ENCODE data around the gene DNM2.

DNM2 gene

DNA sequence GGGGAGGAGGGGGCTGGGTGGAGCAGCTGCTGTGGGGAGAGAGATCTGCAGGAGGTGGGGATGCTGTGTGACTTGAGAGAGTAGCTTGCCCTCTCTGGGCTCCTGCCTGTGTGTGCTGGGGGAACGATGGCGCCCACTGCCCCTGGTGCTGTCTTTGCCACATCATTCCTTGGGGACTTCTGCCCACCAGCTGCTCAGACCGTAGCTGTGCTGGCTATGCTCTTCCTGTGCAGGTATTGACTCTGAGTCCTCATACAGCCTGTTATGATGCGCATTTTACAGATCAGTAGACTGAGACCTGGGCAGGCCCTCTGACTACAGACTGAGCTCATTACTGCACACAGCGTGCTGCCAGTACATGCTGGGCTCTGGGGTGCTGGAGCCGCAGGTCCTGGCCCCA is 51.1 kb downstream of the DNM2 start:
- Histone ChIP-seq H3K4me3 (replicated peaks; ENCODE audit: insufficient read depth, low read length) (no peak overlapping the region), H3K27me3 (ENCODE audit: insufficient read depth, poor library complexity, severe bottlenecking) (no peaks in the 10 kb centered on the region), H3K27ac (replicated peaks) (no peak overlapping the region)
- DNase-seq (ENCODE audit: low read depth in 1 of 2, low spot score in 1 of 2) = no peak
- TF ChIP-seq SPI1 (IDR thresholded peaks at IDR 0.05; ENCODE audit: borderline replicate concordance, low read depth) (no peak), REST (IDR thresholded peaks at IDR 0.05; ENCODE audit: insufficient replicate concordance, low read depth) (no peak), GABPA (IDR thresholded peaks at IDR 0.05; ENCODE audit: low read depth) (no peak), POLR2AphosphoS5 (IDR thresholded peaks at IDR 0.05; ENCODE audit: low read depth) (no peak)
- TF ChIP-seq, protein P1, sequence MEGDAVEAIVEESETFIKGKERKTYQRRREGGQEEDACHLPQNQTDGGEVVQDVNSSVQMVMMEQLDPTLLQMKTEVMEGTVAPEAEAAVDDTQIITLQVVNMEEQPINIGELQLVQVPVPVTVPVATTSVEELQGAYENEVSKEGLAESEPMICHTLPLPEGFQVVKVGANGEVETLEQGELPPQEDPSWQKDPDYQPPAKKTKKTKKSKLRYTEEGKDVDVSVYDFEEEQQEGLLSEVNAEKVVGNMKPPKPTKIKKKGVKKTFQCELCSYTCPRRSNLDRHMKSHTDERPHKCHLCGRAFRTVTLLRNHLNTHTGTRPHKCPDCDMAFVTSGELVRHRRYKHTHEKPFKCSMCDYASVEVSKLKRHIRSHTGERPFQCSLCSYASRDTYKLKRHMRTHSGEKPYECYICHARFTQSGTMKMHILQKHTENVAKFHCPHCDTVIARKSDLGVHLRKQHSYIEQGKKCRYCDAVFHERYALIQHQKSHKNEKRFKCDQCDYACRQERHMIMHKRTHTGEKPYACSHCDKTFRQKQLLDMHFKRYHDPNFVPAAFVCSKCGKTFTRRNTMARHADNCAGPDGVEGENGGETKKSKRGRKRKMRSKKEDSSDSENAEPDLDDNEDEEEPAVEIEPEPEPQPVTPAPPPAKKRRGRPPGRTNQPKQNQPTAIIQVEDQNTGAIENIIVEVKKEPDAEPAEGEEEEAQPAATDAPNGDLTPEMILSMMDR (IDR thresholded peaks at IDR 0.05; ENCODE audit: insufficient read depth, low read length) = no peak

GRCh38 chr19:10769533-10770491 is 51.9 kb downstream of the DNM2 start:
- no peak for DNase-seq (ENCODE audit: low read depth in 1 of 2, low spot score in 1 of 2)
- H3K27me3 ChIP-seq (ENCODE audit: insufficient read depth, poor library complexity, severe bottlenecking) = no peaks in the 10 kb centered on the region
- H3K27ac ChIP-seq (replicated peaks) = no peak overlapping the region
- TF ChIP-seq GABPA (IDR thresholded peaks at IDR 0.05; ENCODE audit: low read depth) (no peak), POLR2AphosphoS5 (IDR thresholded peaks at IDR 0.05; ENCODE audit: low read depth) (no peak), SPI1 (IDR thresholded peaks at IDR 0.05; ENCODE audit: borderline replicate concordance, low read depth) (no peak), REST (IDR thresholded peaks at IDR 0.05; ENCODE audit: insufficient replicate concordance, low read depth) (no peak)
- TF ChIP-seq, protein P1 (IDR thresholded peaks at IDR 0.05; ENCODE audit: insufficient read depth, low read length) = no peak
- H3K4me3 ChIP-seq (replicated peaks; ENCODE audit: insufficient read depth, low read length) = no peak overlapping the region

DNA sequence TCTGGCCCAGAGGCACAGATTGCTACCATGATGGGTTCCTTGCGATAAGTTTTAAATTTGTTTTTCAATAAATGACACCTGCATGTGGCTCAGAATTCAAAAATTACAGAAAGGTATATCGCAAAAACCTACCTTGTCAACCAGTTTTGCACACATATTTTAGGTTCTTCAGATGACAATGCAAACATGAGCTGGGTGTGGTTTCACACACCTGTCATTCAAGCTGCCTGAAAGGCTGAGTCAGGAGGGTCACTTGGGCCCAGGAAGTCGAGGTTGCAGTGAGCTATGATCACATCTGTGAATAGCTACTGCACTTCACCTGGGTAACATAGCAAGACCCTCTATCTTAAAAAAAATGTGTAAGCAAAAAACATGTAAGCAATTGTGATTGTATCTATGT is 56.1 kb downstream of the DNM2 start:
- Histone ChIP-seq H3K4me3 (replicated peaks; ENCODE audit: insufficient read depth, low read length) (no peak overlapping the region), H3K27me3 (ENCODE audit: insufficient read depth, poor library complexity, severe bottlenecking) (no peaks in the 10 kb centered on the region), H3K27ac (replicated peaks) (no peak overlapping the region)
- no peak for DNase-seq (ENCODE audit: low read depth in 1 of 2, low spot score in 1 of 2)
- no peak for TF ChIP-seq REST (IDR thresholded peaks at IDR 0.05; ENCODE audit: insufficient replicate concordance, low read depth)
- no peak for TF ChIP-seq POLR2AphosphoS5 (IDR thresholded peaks at IDR 0.05; ENCODE audit: low read depth)
- TF ChIP-seq SPI1 (IDR thresholded peaks at IDR 0.05; ENCODE audit: borderline replicate concordance, low read depth) = no peak
- no peak for TF ChIP-seq GABPA (IDR thresholded peaks at IDR 0.05; ENCODE audit: low read depth)
- TF ChIP-seq, protein P1 (IDR thresholded peaks at IDR 0.05; ENCODE audit: insufficient read depth, low read length) = no peak
